Cardiac septum (tissue), 1 donor: ENCODE results near the gene SETD1A. TPM values are rescaled to one million over a fixed set of nuclear protein-coding genes. Genes with fewer than 3 reads are reported as not detected.

ENCODE experiments used
- DNase-seq: peaks from one replicate; pipeline ENCODE4 v3.0.0-alpha.2; 2020; ENCODE audit warnings: low spot score
- intact Hi-C: fragments of 100-400 bp; cut with DNase I; formaldehyde crosslinking; loops from one replicate; pipeline ENCODE4 v1.14.0; 2022
- long read RNA-seq: library from polyadenylated mRNA; unstranded; transcript quantifications from one replicate; pipeline ENCODE4 v2.0.0, GENCODE V29; 2021
- total RNA-seq: library from RNA; stranded (reverse); fragmentation: NEBNext Ultra II Directional; extraction: Animal tissue kit (Norgen Biotek cat#: 25700); gene quantifications from one replicate; pipeline ENCODE4 v1.2.1, GENCODE V29; 2021
- donor health status: DM: no; HTN: no; CAD: no.

SETD1A gene
- total RNA-seq, result 9.6 TPM
- long read RNA-seq, partial matches to known transcripts, result 5 of 5 reads
- long read RNA-seq, other reads (novel, unspliced or antisense), result 0 of 5 reads

DNA sequence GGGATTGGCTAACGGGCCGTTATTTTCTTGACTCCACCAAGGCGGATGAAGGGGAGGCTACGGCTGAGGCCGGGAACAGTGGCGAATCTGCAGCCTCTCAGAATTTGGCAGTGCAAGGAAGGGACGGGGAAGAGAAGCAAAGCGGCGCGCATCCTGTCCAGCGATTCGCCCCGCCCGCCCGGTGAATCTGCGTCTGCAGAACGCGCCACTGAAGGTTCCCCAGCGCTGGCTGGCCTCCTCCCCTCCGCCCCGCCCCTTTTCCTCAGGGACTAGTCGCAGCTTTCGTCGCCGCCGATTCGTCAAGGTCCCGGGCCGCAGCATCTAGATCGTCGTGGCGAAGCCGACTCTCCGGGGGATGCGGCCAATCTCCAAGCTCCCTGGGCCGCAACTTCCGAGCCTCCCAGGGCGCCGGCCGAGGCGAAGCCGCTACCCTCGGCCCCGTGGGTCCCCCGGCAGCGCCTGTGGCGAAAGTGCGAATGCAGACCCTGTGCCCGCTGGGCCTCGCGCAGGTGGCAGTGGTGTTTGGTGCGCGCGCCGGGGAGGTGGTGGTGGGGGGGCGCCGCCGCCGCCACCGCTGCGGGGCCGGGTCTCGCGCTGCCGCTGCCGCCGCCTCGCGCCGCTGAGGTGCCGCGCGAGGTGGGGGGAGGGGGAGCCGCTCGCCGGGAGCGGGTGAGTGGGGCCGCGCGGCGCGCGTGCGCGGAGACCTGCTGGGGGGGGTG, at the start of gene SETD1A:
Gene SETD1A, plus strand, starts transcription at position 299 of the 719 bp plus-strand sequence. CDS start 978 bp downstream, outside the sequence.
- intact Hi-C loops, result loop anchor here (5.0 to 10.0 kb wide), 3 partner anchors 115 to 917 kb away; partner anchors contain the start of genes ARMC5, ZNF267, ZNF646 and ZNF668
- DNase-seq, result peak; percentile 98

DNA sequence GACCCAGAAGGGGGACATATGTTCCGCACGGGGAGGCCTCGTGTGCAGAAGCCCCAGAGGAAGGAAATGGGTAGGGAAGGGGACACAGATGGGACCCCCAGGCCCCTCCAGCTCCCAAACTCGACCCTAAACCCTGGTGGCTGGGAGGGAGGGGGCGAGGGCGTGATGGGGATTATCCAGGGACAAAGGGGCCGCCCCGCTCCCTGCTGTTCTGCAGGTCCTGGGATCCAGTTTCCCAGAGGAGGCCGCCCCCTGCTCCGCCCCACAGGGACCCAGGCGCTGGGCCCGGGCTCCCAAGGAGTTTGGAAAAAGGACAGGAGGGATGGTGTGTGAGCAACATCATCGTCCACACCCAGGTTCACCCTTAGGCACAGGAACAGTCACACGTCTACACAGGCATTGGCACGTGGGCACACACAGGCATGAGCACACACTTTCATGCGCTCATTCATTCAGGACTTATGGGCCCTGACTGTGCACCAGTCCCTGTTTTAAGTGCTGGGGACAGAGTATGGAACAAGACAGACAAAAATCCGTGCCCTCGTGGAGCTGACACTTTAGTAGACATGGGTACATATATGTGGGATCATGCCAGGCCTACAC, 47.0 kb upstream of the SETD1A start:
- DNase-seq, result no peak
- intact Hi-C loops, result no loop called here

DNA sequence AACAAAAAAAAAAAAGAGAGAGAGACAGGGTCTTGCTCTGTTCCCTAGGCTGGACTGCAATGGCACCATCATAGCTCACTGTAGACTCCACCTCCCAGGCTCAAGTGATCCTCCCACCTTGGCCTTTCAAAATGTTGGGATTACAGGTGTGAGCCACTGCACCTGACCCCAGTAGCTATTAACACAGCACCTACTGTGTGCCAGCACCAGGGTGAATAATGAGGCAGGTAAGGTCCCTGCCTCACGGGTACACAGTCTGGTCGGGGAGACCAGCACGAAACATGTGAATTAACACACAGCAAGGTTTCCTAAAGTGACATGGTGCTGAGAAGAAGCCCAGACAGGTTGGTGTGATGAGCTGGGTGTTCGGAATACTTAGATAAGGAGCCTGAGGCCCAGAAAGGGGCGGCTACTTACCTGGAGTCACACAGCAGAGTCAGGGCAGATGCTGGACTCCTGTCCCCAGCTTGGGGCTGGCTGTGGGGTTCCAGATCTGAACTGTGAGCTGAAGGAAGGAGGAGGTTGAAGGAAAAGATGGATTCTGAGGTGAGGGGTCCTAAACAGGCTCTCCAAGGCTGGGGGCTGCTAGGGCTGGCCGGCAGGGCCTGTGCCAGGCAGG, 44.7 kb upstream of the SETD1A start:
- DNase-seq, result no peak
- intact Hi-C loops, result no loop called here

DNA sequence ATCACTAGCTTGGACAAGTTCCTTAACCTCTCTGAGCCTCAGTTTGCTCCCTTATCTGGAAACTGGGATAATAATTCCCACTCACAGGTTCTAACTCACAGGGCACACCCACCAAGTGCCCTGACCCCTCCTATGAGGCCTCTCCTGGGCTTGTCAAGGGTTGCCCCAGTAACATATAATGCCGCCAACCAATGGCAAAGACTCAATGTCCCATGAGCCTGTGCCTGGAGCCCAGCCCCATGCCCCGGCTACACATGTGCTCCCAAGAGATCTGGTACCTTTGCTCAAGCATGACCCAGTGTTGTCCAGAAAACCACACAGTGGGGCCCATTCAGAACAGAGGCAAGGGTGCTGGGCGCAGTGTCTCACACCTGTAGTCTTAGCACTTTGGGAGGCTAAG, 42.7 kb upstream of the SETD1A start:
- DNase-seq, result no peak
- intact Hi-C loops, result no loop called here

DNA sequence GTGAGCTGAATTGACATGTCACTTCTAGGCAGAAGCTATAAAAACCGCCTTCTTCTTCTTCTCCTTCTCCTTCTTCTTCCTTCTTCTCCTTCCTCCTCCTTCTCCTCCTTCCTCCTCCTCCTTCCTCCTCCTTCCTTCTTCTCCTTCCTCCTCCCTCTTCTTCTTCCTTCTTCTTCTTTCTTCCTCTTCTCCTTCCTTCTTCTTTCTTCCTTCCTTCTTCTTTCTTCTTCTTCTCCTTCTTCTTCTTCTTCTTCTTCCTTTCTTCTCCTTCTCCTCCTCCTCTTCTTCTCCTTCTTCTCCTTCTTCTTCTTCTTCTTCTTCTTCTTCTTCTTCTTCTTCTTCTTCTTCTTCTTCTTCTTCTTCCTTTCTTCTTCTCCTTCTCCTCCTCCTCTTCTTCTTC, 38.9 kb upstream of the SETD1A start:
- no peak for DNase-seq
- intact Hi-C loops, result no loop called here

DNA sequence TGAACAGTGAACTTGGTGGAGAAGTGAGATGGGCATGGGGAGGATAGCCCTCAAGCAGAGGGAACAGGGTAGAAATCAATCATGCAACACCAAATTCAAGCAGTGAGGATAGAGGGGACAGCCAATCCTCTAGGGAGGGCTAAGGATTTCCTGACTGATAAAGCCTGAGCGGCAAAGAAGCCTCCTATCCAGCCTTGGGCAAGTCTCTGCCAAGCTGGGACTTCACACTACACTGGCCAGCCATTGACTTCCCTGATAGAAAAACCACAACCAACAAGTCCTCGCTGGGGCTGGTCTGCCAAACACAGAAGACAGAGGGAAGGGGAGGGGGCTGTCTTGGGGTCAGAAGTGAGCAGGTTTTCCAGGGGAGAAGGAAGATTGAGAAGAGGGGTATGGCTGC, 36.7 kb upstream of the SETD1A start:
- no peak for DNase-seq
- intact Hi-C loops, result loop anchor here (1.0 to 5.0 kb wide), 3 partner anchors 76 to 264 kb away; partner anchors contain the start of genes FBRS and ZNF629

DNA sequence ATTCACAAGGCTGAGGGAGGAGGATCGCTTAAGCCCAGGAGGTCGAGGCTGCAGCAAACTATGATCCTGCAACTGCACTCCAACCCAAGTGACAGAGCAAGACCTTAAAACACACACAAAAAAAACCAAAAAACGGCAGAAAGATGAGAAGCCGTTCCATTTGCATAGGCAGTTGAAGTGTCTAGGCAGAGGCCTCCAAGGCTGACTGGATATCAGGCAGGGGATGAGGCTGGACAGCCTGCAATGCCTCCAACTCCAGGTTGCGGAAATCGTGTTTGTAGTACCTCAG, 36.2 kb upstream of the SETD1A start:
- intact Hi-C loops, result loop anchor here (1.0 to 5.0 kb wide), 3 partner anchors 76 to 264 kb away; partner anchors contain the start of genes FBRS and ZNF629
- no peak for DNase-seq

DNA sequence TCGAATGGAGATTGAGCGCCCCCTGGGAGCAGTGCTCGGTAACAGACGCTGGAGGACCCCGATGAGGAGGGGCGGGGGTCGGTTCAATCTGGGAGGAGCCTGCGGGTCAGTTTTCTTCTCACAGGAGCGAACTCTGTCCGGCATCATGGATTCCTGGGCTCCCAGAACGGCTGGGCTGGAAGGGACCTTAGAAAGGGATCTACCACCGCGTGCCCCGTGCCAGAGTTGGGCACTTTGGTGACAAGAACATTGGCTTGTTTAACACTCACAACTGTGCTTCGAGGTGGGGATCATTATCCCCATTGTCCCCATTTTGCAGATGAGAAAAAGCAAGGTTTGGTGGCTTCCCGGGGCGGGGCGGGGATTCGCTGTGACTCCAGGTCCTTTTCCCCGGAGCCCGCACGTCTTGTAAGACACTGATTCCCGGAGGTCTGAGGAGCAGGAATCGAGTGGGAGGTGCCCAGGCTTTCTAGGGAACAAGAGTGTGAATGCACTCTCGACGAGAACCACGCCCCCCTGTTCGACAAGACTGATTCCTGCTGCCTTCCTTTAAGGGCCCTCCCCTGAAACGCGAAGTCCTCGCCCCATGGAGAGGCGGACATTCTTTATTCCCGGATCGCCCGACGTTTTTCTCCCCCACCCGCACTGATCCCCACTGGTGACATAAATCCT, 35.7 kb upstream of the SETD1A start:
- DNase-seq, result peak; percentile 94
- intact Hi-C loops, result loop anchor here (1.0 to 5.0 kb wide), 4 partner anchors 25 to 265 kb away; partner anchors contain the start of genes CTF1, FBRS and ZNF629

DNA sequence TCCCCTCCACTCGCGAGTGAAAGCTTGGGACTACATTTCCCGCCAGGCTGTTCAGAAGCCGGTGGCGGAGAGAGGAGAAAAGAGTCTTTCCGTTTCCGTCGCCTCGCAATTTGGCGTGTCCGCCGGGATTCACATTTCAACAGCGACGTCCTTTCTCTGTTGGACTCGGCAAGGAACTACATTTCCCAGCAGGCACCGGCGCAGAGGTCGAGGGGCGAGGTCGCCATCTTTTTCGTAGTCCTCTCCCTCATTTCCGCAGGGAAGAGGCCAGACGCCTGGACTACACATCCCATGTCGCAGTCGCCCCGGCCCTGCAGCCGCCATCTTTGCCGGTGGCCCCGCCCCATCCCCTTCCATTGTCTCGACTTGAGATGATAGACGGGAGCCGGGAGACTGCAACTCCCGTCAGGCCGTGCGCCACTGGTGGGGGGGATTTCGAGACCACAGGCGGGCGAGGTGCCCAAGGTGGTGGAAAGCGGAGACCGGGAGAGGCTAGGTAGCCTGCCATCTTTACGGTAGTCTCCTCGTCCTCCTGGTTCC, 35.1 kb upstream of the SETD1A start:
- DNase-seq, result peak; percentile 100
- intact Hi-C loops, result loop anchor here (2.0 to 5.0 kb wide), 3 partner anchors 26 to 265 kb away; partner anchors contain the start of genes CTF1, FBRS and ZNF629

DNA sequence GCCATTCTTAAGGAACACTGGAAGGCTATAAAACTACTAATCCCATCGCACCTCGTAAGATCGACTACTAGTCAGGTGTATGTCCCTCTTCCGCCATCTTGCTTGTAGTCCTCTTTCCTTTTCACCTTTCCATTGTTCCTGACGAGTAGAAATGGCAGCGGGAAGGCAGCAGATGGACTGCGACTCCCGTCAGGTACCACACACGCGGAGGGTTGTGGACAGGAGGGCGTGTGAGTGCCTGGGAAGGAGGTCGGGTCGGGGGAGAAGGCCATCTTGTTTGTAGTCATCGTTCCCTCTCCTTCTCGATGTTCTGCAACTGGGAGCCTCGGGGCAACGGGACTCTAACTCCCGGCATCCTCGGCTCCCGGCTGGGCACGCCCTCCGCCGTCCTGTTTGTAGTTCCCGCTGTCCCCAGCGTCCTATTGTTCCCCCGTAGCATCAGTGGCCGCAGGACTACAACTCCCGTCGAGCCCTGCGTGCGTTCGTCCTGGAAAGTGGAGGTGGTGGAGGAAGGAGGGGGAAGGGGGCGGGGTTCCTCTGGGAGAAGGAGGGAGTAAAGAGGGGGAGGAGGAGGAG, 34.5 kb upstream of the SETD1A start:
- peak; percentile 100 for DNase-seq
- intact Hi-C loops, result loop anchor here (2.0 to 5.0 kb wide), 3 partner anchors 26 to 266 kb away; partner anchors contain the start of genes CTF1, FBRS and ZNF629

DNA sequence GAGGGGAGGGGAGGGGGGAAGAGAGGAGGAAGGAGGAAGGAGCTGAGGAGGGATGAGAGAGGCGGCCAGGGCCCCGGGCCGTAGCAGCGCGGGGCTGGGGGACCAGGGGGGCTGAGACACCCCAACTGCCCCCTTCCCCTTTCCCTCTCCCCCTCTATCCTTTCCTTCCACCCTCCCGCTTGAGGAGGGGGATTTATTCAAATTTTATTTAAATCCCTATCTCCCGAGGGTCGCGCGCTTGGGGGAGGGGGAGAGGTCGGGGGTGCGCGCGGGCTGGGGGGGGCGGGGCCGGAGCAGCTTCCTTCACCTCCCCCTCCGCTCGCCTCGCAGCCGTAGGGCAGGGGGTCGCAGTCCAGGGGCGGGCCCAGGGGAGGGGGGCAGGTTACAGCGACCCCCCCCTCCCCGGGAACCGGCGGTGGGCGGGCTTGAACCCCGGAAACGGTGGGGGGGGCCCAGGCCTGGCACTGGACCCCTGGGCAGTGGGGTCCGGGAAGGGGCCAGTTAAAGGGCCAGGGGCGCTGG, 33.9 kb upstream of the SETD1A start, which contains the start of gene FBXL19:
Gene FBXL19, plus strand, starts transcription at position 19 of the 522 bp plus-strand sequence. CDS start 2,183 bp downstream, outside the sequence.
- intact Hi-C loops, result loop anchor here (2.0 to 5.0 kb wide), 3 partner anchors 27 to 266 kb away; partner anchors contain the start of genes CTF1, FBRS and ZNF629

DNA sequence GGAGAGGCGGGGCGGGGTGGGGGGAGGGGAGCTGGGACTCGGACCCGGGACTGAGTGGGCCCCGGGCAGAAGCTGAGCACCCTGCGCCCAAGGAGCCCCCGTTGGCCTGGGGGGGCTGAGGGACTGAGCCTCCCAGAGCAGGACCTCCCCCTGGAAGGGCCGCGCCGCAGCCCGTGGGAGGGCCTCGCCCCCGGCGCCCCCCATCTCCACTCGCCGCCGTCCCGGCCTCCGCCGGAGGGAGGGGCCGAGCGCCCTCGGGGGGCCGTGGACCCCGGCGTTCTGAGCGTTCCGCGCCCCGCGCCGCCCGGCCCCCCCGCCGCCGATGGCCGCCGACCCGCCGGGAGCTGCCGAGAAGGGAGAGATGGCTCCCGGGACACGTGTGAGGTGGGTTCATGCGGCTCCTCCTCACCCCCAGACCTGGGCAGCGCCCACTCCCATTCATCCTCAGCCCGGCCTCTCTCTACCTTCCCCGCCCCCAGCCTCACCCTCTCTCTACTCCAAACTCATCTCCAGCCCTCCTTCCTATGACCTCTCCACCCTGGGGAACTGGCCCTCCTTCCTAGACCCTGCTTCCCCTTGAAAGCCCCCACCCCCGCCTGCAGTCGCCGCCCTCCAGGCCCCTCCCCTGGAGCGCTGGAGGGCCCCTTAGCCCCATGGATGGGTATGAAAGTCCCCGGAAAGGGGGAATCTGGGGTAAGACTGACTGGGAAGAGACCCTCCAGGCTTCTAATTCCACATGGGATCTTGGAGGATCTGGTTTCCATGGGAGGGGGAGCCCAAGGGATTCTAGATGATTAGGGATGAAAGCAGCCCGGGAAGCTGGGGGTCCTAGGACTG, 33.3 kb upstream of the SETD1A start:
- intact Hi-C loops, result loop anchor here (5.0 kb wide), 2 partner anchors 137 to 267 kb away; partner anchors contain the start of genes FBRS and ZNF629

More for the DNA sequence above, 33.9 kb upstream of the SETD1A start, which contains the start of gene FBXL19:
- no peak for DNase-seq

DNA sequence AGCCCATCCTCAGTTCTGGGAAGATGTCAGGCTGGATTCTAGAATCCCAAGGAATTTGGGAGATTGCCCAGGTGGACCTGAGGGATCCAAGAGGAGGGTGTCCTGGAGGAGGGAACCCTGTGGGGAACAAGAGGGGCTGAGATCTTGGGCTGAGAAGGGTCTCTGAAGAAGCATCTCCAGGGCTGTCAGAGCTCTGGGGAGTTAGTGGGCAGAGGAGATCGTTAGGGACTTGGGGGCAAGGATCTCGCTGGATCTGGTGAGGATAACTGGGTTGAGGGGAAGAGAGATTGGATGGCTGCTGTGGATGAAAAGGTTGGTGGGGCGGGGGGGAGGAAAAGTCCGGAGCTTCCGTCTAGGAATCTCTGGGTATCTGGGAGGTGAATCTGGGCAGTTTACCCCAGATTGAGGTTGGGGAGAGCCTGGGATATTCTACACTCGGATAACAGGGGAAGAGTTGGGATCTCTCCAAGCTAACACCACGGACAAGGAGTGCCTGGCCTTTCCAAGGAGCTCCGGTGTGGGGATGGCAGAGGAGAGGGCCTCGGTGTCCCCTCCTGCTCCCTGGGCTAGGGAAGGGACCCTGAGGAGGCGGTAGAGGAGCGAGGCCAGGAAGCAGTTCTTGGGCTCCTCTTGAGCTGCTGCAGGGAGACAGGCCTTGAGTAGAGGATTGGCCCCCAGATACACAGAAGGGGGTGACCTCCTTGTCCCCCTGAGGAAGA, 32.5 kb upstream of the SETD1A start:
- intact Hi-C loops, result loop anchor here (5.0 kb wide), 2 partner anchors 138 to 268 kb away; partner anchors contain the start of genes FBRS and ZNF629
- DNase-seq, result no peak

More for the DNA sequence above, 33.3 kb upstream of the SETD1A start:
- DNase-seq, result no peak

DNA sequence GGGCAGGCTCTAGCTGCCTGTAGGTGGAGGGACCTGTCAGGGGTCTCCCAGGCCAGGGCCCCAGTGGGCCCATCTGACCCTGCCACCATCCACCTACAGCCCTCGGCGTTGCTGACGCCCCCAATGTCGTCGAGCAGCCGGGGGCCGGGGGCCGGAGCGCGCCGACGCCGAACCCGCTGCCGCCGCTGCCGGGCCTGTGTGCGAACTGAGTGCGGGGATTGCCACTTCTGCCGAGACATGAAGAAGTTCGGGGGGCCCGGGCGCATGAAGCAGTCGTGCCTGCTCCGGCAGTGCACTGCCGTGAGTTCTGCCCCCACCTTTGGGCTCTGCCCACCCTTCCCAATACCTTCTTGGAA, 31.9 kb upstream of the SETD1A start:
- no peak for DNase-seq
- intact Hi-C loops, result no loop called here

DNA sequence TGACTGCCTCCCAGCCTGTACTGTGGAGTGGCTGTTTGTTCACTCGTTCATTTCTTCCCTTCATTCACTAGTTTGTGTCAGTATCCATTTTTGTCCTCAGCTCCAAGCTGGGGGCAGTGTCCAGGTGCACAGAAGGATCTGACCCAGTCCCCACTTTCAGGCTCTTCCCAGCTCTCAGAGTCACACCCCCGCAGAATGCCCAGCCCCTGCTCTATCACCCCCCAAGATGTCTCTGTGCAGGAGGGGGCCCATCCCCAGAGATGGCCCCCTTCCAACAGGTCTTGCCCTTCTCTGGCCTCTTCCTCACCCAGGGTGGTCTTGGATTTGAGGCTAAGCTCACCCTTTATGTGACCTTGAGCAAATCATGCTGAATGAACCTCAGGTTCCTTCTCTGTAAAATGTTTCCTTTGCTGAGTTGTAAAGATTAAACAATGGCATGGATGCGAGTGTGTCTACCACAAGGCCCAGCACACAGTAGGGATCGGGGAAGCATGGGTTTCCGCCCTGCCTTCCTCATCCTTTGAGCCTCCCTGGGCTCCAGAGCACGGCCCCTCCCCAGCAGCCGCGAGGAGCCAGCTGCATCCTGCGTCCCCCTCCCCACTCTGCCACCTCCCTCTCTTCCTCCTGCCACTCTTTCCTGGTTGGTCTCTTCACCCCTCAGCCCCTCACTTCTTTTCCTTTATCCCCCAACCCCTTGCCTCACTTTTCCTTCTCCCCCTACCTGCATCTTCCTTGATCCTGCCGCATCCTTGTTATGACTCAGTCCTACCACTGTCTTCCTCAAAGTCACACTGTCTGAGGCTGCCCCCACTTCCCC, 31.4 kb upstream of the SETD1A start:
- intact Hi-C loops, result no loop called here
- no peak for DNase-seq
